Measurements from ENCODE around the gene ITGA6.

The ITGA6 gene

GRCh38 chr2:172416447-172417058 is 10.8 kb upstream of the ITGA6 start:
- no peak for DNase-seq (ENCODE audit: low read depth, low spot score)

GRCh38 chr2:172420216-172420615 is 7.2 kb upstream of the ITGA6 start:
- no peak for DNase-seq (ENCODE audit: low read depth, low spot score)

- DNase-seq (ENCODE audit: low read depth, low spot score): no peak
Observed at GRCh38 chr2:172423160-172423559, 4.2 kb upstream of the ITGA6 start.

GRCh38 chr2:172425336-172425735 is 2.0 kb upstream of the ITGA6 start:
- DNase-seq (ENCODE audit: low read depth, low spot score): no peak

- DNase-seq (ENCODE audit: low read depth, low spot score): no peak
Observed at GRCh38 chr2:172426635-172427255, 641 bp upstream of the ITGA6 start.

GRCh38 chr2:172427990-172428831 is 825 bp downstream of the ITGA6 start:
- DNase-seq (ENCODE audit: low read depth, low spot score): no peak

- no peak for DNase-seq (ENCODE audit: low read depth, low spot score)
Observed at GRCh38 chr2:172428832-172429210, 1.4 kb downstream of the ITGA6 start.

- DNase-seq (ENCODE audit: low read depth, low spot score): no peak
Observed at GRCh38 chr2:172429301-172429968, 2.0 kb downstream of the ITGA6 start.

- no peak for DNase-seq (ENCODE audit: low read depth, low spot score)
Observed at GRCh38 chr2:172430027-172430426, 2.6 kb downstream of the ITGA6 start.

- DNase-seq (ENCODE audit: low read depth, low spot score): no peak
Observed at GRCh38 chr2:172430678-172431077, 3.3 kb downstream of the ITGA6 start.

GRCh38 chr2:172431463-172431862 is 4.1 kb downstream of the ITGA6 start:
- DNase-seq (ENCODE audit: low read depth, low spot score): no peak

- no peak for DNase-seq (ENCODE audit: low read depth, low spot score)
Observed at GRCh38 chr2:172431993-172432392, 4.6 kb downstream of the ITGA6 start.

- no peak for DNase-seq (ENCODE audit: low read depth, low spot score)
Observed at GRCh38 chr2:172433144-172433543, 5.8 kb downstream of the ITGA6 start.

- no peak for DNase-seq (ENCODE audit: low read depth, low spot score)
Observed at GRCh38 chr2:172434821-172435605, 7.6 kb downstream of the ITGA6 start.

- no peak for DNase-seq (ENCODE audit: low read depth, low spot score)
Observed at GRCh38 chr2:172435606-172435911, 8.2 kb downstream of the ITGA6 start.

- DNase-seq (ENCODE audit: low read depth, low spot score): no peak
Observed at GRCh38 chr2:172436889-172437288, 9.5 kb downstream of the ITGA6 start.

- no peak for DNase-seq (ENCODE audit: low read depth, low spot score)
Observed at GRCh38 chr2:172437419-172438341, 10.3 kb downstream of the ITGA6 start.

GRCh38 chr2:172438741-172439508 is 11.5 kb downstream of the ITGA6 start:
- DNase-seq (ENCODE audit: low read depth, low spot score): peak; percentile 32

GRCh38 chr2:172439509-172439860 is 12.1 kb downstream of the ITGA6 start:
- DNase-seq (ENCODE audit: low read depth, low spot score): no peak

- no peak for DNase-seq (ENCODE audit: low read depth, low spot score)
Observed at GRCh38 chr2:172439911-172440310, 12.5 kb downstream of the ITGA6 start.
